ENCODE results near the gene ACAD10. TPM values are rescaled to one million over a fixed set of nuclear protein-coding genes. Genes with fewer than 3 reads are reported as not detected.

The ACAD10 gene
- total and polyA plus RNA-seq, 2 of the 13 experiments (the other 11 are each of a cell fraction or from before 2014, with no cell fraction given), result 15.2 to 16.3 TPM

DNA sequence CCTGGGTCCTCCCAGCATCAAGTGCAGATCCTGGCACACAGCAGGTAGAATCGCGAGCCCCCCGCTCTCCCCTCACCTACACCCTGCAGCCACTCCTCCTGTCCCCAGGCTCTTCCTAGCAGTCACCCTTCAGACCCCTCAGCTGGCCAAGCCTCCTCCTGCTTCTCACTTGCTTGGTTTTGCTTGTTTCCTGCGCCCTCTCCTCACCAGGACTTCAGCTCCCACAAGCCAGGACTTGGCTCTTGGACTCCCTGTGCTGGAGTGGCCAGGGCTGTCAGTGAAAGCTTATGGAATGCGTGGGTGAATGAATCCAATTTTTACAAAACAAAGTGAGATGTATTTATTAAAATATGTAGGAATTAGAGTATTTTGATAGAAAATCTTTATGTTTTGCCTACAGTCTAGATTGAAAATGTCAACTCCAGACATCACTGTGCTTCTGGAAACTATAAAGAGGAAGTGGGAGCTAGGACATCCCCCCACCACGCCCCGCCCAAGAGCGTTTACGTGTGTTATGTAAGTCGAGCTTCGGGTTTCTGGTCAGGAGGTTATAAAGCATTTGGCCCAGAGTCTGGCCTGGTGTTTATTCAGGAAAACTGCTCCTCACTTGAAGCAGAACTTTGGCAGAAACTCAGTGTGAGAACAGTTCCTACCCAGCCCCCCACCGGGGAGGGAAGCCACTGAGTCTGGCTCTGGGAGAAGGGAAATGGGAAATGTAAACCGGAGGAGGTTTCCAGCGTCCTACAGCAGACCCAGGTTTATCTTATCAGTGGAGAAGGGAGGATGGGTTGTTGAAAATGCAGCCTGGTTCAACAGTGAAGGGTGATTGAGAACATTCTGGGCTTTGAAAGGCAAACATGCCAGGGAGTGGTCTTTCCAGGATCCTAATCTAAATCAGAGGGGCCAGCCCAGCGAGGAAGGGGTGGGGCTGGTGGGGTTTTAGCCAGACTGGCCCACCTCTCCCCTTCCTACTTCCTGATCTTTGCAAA lies 89.6 kb downstream of the ACAD10 start (continued):
- TF ChIP-seq, protein P1, sequence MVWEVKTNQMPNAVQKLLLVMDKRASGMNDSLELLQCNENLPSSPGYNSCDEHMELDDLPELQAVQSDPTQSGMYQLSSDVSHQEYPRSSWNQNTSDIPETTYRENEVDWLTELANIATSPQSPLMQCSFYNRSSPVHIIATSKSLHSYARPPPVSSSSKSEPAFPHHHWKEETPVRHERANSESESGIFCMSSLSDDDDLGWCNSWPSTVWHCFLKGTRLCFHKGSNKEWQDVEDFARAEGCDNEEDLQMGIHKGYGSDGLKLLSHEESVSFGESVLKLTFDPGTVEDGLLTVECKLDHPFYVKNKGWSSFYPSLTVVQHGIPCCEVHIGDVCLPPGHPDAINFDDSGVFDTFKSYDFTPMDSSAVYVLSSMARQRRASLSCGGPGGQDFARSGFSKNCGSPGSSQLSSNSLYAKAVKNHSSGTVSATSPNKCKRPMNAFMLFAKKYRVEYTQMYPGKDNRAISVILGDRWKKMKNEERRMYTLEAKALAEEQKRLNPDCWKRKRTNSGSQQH (CRISPR knock-in tag; IDR thresholded peaks at IDR 0.05; ENCODE audit: low read depth), result 0 out of 2 replicates have a peak, but pooled peaks have one; percentile 22
- TF ChIP-seq, protein P2, sequence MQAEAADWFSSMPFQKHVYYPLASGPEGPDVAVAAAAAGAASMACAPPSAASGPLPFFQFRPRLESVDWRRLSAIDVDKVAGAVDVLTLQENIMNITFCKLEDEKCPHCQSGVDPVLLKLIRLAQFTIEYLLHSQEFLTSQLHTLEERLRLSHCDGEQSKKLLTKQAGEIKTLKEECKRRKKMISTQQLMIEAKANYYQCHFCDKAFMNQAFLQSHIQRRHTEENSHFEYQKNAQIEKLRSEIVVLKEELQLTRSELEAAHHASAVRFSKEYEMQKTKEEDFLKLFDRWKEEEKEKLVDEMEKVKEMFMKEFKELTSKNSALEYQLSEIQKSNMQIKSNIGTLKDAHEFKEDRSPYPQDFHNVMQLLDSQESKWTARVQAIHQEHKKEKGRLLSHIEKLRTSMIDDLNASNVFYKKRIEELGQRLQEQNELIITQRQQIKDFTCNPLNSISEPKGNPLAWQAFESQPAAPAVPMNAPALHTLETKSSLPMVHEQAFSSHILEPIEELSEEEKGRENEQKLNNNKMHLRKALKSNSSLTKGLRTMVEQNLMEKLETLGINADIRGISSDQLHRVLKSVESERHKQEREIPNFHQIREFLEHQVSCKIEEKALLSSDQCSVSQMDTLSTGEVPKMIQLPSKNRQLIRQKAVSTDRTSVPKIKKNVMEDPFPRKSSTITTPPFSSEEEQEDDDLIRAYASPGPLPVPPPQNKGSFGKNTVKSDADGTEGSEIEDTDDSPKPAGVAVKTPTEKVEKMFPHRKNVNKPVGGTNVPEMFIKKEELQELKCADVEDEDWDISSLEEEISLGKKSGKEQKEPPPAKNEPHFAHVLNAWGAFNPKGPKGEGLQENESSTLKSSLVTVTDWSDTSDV (CRISPR knock-in tag; IDR thresholded peaks at IDR 0.05), result no peak
- TF ChIP-seq SP1 (IDR thresholded peaks at IDR 0.05), result no peak
- 0 out of 2 replicates have a peak, but pooled peaks have one; percentile 14 for TF ChIP-seq SP1 (CRISPR knock-in tag; IDR thresholded peaks at IDR 0.05)
- TF ChIP-seq SP4 (CRISPR knock-in tag; IDR thresholded peaks at IDR 0.05), result 0 out of 2 replicates have a peak, but pooled peaks have one; percentile 20
- no peak for TF ChIP-seq MXI1 (IDR thresholded peaks at IDR 0.05; ENCODE audit: borderline replicate concordance, low read depth, low read length)
- peak; percentile 52 for TF ChIP-seq CREM (IDR thresholded peaks at IDR 0.05)
- no peak for TF ChIP-seq CREM (CRISPR knock-in tag; IDR thresholded peaks at IDR 0.05)
- peak; percentile 73 for TF ChIP-seq PHF21A (CRISPR knock-in tag; IDR thresholded peaks at IDR 0.05)
- TF ChIP-seq ZNF772 (CRISPR knock-in tag; IDR thresholded peaks at IDR 0.05), result peak; percentile 43; the same call in 1 of the 2 replicates
- TF ChIP-seq KAT8 (CRISPR knock-in tag; IDR thresholded peaks at IDR 0.05), result peak; percentile 57
- TF ChIP-seq SOX5 (CRISPR knock-in tag; IDR thresholded peaks at IDR 0.05; ENCODE audit: borderline replicate concordance), result peak; percentile 11; the same call in 1 of the 2 replicates
- no peak for TF ChIP-seq ZNF138 (CRISPR knock-in tag; IDR thresholded peaks at IDR 0.05; ENCODE audit: low read depth)
- TF ChIP-seq FOXJ3 (CRISPR knock-in tag; IDR thresholded peaks at IDR 0.05; ENCODE audit: borderline replicate concordance), result peak; percentile 18; the same call in 1 of the 2 replicates
- peak; percentile 64 for TF ChIP-seq ZSCAN29 (CRISPR knock-in tag; conservative IDR thresholded peaks at IDR 0.05)
- TF ChIP-seq, protein P3, sequence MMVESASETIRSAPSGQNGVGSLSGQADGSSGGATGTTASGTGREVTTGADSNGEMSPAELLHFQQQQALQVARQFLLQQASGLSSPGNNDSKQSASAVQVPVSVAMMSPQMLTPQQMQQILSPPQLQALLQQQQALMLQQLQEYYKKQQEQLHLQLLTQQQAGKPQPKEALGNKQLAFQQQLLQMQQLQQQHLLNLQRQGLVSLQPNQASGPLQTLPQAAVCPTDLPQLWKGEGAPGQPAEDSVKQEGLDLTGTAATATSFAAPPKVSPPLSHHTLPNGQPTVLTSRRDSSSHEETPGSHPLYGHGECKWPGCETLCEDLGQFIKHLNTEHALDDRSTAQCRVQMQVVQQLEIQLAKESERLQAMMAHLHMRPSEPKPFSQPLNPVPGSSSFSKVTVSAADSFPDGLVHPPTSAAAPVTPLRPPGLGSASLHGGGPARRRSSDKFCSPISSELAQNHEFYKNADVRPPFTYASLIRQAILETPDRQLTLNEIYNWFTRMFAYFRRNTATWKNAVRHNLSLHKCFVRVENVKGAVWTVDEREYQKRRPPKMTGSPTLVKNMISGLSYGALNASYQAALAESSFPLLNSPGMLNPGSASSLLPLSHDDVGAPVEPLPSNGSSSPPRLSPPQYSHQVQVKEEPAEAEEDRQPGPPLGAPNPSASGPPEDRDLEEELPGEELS (CRISPR knock-in tag; IDR thresholded peaks at IDR 0.05), result peak; percentile 62
- peak; percentile 50; the same call in 1 of the 2 replicates for TF ChIP-seq ERF (CRISPR knock-in tag; IDR thresholded peaks at IDR 0.05)
- TF ChIP-seq HOXA3 (CRISPR knock-in tag; IDR thresholded peaks at IDR 0.05), result peak; percentile 58
- peak; percentile 31; the same call in 1 of the 2 replicates for TF ChIP-seq ETV5 (CRISPR knock-in tag; IDR thresholded peaks at IDR 0.05; ENCODE audit: borderline replicate concordance)
- TF ChIP-seq, protein P4, sequence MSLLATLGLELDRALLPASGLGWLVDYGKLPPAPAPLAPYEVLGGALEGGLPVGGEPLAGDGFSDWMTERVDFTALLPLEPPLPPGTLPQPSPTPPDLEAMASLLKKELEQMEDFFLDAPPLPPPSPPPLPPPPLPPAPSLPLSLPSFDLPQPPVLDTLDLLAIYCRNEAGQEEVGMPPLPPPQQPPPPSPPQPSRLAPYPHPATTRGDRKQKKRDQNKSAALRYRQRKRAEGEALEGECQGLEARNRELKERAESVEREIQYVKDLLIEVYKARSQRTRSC (CRISPR knock-in tag; IDR thresholded peaks at IDR 0.05; ENCODE audit: low read depth), result no peak
- peak; percentile 70 for TF ChIP-seq RXRB (CRISPR knock-in tag; IDR thresholded peaks at IDR 0.05; ENCODE audit: borderline replicate concordance)
- TF ChIP-seq ZKSCAN8 (CRISPR knock-in tag; IDR thresholded peaks at IDR 0.05; ENCODE audit: borderline replicate concordance), result 0 out of 2 replicates have a peak, but pooled peaks have one; percentile 42
- peak; percentile 61 for TF ChIP-seq BCL6 (CRISPR knock-in tag; IDR thresholded peaks at IDR 0.05)

All from HepG2 (cell line).